ENCODE measurements around the gene BMP7. TPM values are rescaled to one million over a fixed set of nuclear protein-coding genes. Genes with fewer than 3 reads are reported as not detected.

Gene BMP7
- total RNA-seq, 1 donor from 2014 or later: 3.7 TPM

DNA sequence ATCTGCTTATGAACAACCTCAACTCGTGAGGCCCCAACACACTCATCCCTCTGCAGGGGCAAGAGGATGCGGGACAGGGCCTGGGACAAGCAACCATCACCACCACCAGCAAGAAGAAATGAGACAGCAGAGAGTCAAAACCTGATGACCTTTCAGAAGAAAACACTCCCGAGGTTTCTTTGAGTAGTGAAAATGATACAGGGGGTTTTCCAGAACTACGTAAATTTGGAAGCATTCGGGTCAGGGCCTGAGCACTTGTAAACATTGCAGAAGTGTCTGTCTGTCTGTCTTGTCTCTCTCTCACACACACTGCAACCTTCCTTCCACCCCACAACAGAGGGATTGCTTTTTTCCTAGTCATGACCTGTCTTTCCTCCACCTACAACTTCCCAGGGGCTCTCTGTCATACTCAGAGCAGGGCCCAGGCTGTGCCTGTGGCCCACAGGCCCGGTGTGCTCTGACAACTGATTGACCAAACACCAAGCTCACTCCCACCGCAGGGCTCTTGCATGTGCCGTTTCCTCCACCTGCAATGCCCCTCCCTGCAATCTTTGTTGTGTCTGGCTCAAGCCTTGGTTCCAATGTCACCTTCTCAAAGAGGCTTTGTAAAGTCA is 90.9 kb downstream of the BMP7 start:
- TF ChIP-seq, protein P1, sequence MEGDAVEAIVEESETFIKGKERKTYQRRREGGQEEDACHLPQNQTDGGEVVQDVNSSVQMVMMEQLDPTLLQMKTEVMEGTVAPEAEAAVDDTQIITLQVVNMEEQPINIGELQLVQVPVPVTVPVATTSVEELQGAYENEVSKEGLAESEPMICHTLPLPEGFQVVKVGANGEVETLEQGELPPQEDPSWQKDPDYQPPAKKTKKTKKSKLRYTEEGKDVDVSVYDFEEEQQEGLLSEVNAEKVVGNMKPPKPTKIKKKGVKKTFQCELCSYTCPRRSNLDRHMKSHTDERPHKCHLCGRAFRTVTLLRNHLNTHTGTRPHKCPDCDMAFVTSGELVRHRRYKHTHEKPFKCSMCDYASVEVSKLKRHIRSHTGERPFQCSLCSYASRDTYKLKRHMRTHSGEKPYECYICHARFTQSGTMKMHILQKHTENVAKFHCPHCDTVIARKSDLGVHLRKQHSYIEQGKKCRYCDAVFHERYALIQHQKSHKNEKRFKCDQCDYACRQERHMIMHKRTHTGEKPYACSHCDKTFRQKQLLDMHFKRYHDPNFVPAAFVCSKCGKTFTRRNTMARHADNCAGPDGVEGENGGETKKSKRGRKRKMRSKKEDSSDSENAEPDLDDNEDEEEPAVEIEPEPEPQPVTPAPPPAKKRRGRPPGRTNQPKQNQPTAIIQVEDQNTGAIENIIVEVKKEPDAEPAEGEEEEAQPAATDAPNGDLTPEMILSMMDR (conservative IDR thresholded peaks at IDR 0.05; ENCODE audit: low read depth, low read length): no peak
- DNase-seq (ENCODE audit: low read depth): no peak
- H3K4me3 ChIP-seq (ENCODE audit: low read depth, low read length): no peak overlapping the region

DNA sequence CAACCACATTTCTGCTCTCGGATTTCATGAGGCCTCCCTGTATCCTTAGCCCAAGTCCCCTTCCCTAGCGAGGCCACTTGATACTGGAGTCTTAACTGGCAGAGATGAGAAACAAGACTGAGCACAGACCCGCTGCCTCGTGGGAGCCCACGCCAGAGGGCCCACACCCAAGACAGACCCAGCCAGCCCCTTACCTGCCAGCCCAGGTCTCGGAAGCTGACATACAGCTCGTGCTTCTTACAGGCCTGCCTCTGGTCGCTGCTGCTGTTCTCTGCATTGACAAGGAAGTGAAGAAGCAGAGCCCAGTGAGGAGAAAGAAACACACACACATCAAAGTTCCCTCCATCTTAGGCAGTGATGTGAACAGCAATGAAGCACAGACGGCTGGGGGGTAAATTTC is 91.7 kb downstream of the BMP7 start:
- H3K4me3 ChIP-seq (ENCODE audit: low read depth, low read length): no peak overlapping the region
- TF ChIP-seq, protein P1 (conservative IDR thresholded peaks at IDR 0.05; ENCODE audit: low read depth, low read length): no peak
- DNase-seq (ENCODE audit: low read depth): no peak

DNA sequence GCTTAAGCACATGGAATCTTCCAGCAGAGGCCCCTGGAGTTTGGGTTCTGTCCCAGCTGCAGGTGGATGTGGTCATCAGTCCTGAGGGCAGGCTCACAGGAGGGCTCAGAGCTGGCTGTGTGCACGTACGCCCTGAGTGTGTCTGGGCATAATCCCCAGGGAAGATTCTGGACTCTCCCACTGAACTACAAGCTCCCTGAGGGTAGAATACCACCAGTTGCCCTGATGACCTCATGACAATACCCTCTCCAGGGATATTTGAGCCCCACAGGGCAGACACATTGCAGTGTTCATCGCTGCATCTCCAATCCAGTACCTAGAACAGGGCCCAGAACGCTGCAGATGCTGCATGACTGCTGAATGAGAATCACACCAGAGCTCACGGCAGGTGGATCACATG is 92.5 kb downstream of the BMP7 start:
- no peak for DNase-seq (ENCODE audit: low read depth)
- TF ChIP-seq, protein P1 (conservative IDR thresholded peaks at IDR 0.05; ENCODE audit: low read depth, low read length): no peak
- H3K4me3 ChIP-seq (ENCODE audit: low read depth, low read length): no peak overlapping the region

DNA sequence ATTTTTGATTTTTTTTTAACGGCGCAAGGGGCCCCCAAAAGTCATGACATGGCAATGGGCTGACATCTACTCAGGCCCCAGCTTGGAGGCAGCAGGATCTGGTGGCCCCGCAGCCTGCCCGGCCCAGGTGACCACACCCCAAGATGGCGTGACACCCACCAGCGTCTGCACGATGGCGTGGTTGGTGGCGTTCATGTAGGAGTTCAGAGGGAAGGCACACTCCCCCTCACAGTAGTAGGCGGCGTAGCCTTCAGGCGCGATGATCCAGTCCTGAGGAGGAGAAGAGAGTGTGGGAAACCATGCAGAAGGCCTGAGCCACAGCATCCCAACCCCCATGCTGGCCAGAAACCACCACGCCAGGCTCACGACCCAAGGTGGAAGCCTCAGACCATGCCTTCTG is 93.4 kb downstream of the BMP7 start:
- TF ChIP-seq, protein P1 (conservative IDR thresholded peaks at IDR 0.05; ENCODE audit: low read depth, low read length): no peak
- DNase-seq (ENCODE audit: low read depth): no peak
- H3K4me3 ChIP-seq (ENCODE audit: low read depth, low read length): no peak overlapping the region

DNA sequence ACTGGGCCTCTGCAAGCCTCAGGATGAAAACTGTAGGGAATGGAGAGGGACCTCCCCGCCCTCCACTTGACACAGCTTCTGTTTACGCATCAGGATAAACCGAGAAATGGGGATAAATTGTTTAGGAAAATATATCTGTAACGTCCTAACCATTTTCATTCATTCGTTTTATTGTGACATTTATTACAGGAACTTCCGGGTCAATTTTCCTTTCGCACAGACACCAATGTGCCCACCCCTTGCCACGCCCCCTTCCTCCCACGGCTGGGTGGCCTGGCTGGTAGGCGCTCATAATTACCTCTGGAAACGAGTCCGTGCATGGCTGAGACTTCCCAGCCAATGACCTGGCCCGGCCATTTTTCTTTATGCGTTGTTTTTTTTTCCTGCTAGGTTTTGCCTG is 96.1 kb downstream of the BMP7 start:
- no peak for DNase-seq (ENCODE audit: low read depth)
- TF ChIP-seq, protein P1 (conservative IDR thresholded peaks at IDR 0.05; ENCODE audit: low read depth, low read length): no peak
- no peak overlapping the region for H3K4me3 ChIP-seq (ENCODE audit: low read depth, low read length)

DNA sequence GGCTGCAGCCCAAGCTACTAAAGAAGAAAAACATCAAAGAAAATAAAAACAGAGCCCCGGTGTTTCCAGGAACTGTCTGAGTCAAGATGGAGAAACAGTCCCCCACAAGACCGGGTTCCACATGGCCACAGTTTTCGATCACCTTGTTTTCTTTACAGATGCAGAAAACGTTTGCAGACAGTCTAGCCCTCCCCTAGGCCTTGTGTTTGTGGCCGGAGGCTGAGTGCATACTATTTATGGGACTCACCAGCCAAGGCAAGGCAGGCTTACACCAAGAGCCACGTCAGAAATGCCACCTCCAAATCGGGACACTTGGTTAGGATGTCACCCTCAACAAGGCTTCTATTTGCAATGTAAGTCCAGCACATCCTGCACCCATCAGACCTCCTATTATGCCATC is 97.3 kb downstream of the BMP7 start:
- TF ChIP-seq, protein P1 (conservative IDR thresholded peaks at IDR 0.05; ENCODE audit: low read depth, low read length): no peak
- H3K4me3 ChIP-seq (ENCODE audit: low read depth, low read length): no peak overlapping the region
- no peak for DNase-seq (ENCODE audit: low read depth)

DNA sequence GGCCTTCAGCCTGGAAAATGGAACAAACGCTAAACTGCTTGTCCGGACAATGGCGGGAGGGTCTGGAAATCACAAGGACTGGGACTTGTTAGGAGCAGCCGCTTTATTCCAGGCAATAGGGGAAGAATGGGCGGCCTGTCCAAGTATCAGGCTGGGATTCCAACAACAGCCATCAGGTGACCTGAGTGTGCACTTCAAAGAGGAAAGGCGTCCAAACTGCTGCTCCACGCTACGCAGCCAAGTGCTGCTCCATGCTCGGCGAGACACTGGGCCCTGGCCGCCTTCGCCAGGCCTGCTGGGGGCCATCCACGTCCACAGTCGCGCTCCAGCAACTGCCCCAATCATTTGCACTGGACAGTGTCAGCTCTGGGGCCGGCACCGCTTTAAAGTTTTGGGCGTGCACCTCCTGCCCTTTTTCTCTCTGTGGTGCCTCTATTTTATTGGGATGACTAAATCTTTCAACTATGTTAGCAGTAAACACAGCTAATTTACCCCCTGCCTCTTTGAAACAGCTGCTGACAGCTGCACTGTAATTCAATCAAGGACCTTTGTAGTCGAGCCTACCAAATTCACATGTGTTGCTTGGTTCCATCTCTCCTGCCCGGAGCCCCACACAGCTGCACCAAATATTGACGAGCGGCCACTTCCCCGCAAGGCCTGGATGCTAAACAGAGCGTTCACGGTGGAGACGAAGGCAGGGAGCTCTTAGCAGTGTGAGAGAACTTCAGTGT is 98.3 kb downstream of the BMP7 start:
- H3K4me3 ChIP-seq (ENCODE audit: low read depth, low read length): no peak overlapping the region
- no peak for DNase-seq (ENCODE audit: low read depth)
- TF ChIP-seq, protein P1 (conservative IDR thresholded peaks at IDR 0.05; ENCODE audit: low read depth, low read length): no peak
